ENCODE measurements around the gene UBB. TPM values are rescaled to one million over a fixed set of nuclear protein-coding genes. Genes with fewer than 3 reads are reported as not detected.

Gene UBB
- total RNA-seq, 4 donors from 2014 or later: 917 to 1,584 (median 1,245) TPM

- Histone ChIP-seq H3K9me3 (no peaks in the 10 kb centered on the region), H3K36me3 (no peaks in the 10 kb centered on the region), H3K4me1 (peaks cover 27 to 39% of the 10 kb centered on the region in 2 donors), H3K4me3 (replicated peaks in 1 of 3) (no peak overlapping the region), H3K27ac (peak overlapping the region; percentile 56 to 84 (median 82)), H3K27me3 (no peaks in the 10 kb centered on the region)
- no peak for TF ChIP-seq CTCF (IDR thresholded peaks at IDR 0.05)
- TF ChIP-seq POLR2A (IDR thresholded peaks at IDR 0.05): no peak
- WGBS, 2 donors: 33 to 38% methylated on average over 7 to 8 of the region's 8 CpGs
- intact Hi-C loops (cut with DNase I): no loop called here
- DNase-seq: peak; percentile 71 to 74
Measured at GRCh38 chr17:16419074-16419928, 38.4 kb downstream of the UBB start.

GRCh38 chr17:16419929-16420271, 39.0 kb downstream of the UBB start:
- 43 to 71% methylated on average over 1 to 10 of the region's 10 CpGs for WGBS, 2 donors
- no peak for TF ChIP-seq POLR2A (IDR thresholded peaks at IDR 0.05)
- TF ChIP-seq CTCF (IDR thresholded peaks at IDR 0.05): no peak
- H3K4me1 ChIP-seq: peaks cover 27 to 39% of the 10 kb centered on the region in 2 donors

GRCh38 chr17:16422416-16422815, 41.5 kb downstream of the UBB start:
- Histone ChIP-seq H3K9me3 (no peaks in the 10 kb centered on the region), H3K36me3 (no peaks in the 10 kb centered on the region), H3K27ac (no peak overlapping the region), H3K4me1 (peaks cover 25 to 31% of the 10 kb centered on the region in 2 donors), H3K27me3 (no peaks in the 10 kb centered on the region), H3K4me3 (replicated peaks in 1 of 3) (no peak overlapping the region)
- TF ChIP-seq CTCF (IDR thresholded peaks at IDR 0.05) (no peak), POLR2A (IDR thresholded peaks at IDR 0.05) (no peak)
- intact Hi-C loops (cut with DNase I): no loop called here
- DNase-seq: no peak
- WGBS, 2 donors: 83 to 92% methylated on average over 5 to 7 of the region's 7 CpGs

More at GRCh38 chr17:16419929-16420271, 39.0 kb downstream of the UBB start:
- no peak overlapping the region for H3K4me3 ChIP-seq (replicated peaks in 1 of 3)
- H3K36me3 ChIP-seq: no peaks in the 10 kb centered on the region
- intact Hi-C loops (cut with DNase I): no loop called here
- DNase-seq: peak in 1 of 2 donors; percentile 24
- no peaks in the 10 kb centered on the region for H3K27me3 ChIP-seq
- H3K27ac ChIP-seq: peak overlapping the region; percentile 56 to 84 (median 82)
- no peaks in the 10 kb centered on the region for H3K9me3 ChIP-seq

- H3K27ac ChIP-seq: no peak overlapping the region
- no peaks in the 10 kb centered on the region for H3K36me3 ChIP-seq
- 94 to 96% methylated on average over 7 to 10 of the region's 10 CpGs for WGBS, 2 donors
- intact Hi-C loops (cut with DNase I): no loop called here
- H3K4me1 ChIP-seq: peaks cover 15 to 21% of the 10 kb centered on the region in 2 donors
- no peak for DNase-seq
- no peaks in the 10 kb centered on the region for H3K9me3 ChIP-seq
- no peak overlapping the region for H3K4me3 ChIP-seq (replicated peaks in 1 of 3)
- no peak for TF ChIP-seq CTCF (IDR thresholded peaks at IDR 0.05)
- no peaks in the 10 kb centered on the region for H3K27me3 ChIP-seq
Measured at GRCh38 chr17:16423226-16423872, 42.5 kb downstream of the UBB start.

GRCh38 chr17:16425202-16425601, 44.3 kb downstream of the UBB start:
- TF ChIP-seq POLR2A (IDR thresholded peaks at IDR 0.05): no peak
- TF ChIP-seq CTCF (IDR thresholded peaks at IDR 0.05): no peak
- intact Hi-C loops (cut with DNase I): no loop called here
- DNase-seq: no peak
- WGBS, 2 donors: 77 to 80% methylated on average over 6 of the region's 6 CpGs
- no peaks in the 10 kb centered on the region for H3K9me3 ChIP-seq
- peaks cover 0 to 3% of the 10 kb centered on the region in 2 donors for H3K4me1 ChIP-seq
- H3K4me3 ChIP-seq (replicated peaks in 1 of 3): no peak overlapping the region
- no peak overlapping the region for H3K27ac ChIP-seq
- H3K36me3 ChIP-seq: no peaks in the 10 kb centered on the region
- H3K27me3 ChIP-seq: no peaks in the 10 kb centered on the region

Data from thyroid gland (tissue), 4 donors.